Cardiac muscle cell (in vitro differentiated cells and primary cell): ENCODE measurements around the gene BMPR1A. TPM values are rescaled to one million over a fixed set of nuclear protein-coding genes. Genes with fewer than 3 reads are reported as not detected.

ENCODE experiments used
- DNase-seq, 2 donors: peaks; one replicate each; pipeline versions ENCODE4 v3.0.0 to v3.0.0-alpha.2; 2010 to 2017; ENCODE audit warnings: low read depth in 1 of 2, low spot score in 1 of 2
- H3K27ac ChIP-seq: fragments of 200-600 bp; sonication (generic); 2 replicates; pipeline ENCODE4 v1.5.1; 2016
- H3K27me3 ChIP-seq: fragments of 200-600 bp; sonication (generic); 2 replicates; pipeline ENCODE4 v1.6.0; 2016; ENCODE audit warnings: control low read depth
- H3K36me3 ChIP-seq: fragments of 200-600 bp; sonication (generic); 2 replicates; pipeline ENCODE4 v1.5.1; 2016; ENCODE audit warnings: control low read depth
- H3K4me1 ChIP-seq: fragments of 200-600 bp; sonication (generic); 2 replicates; pipeline ENCODE4 v1.8.1; 2017; ENCODE audit warnings: low read depth, mild to moderate bottlenecking, mixed run types
- H3K4me3 ChIP-seq: fragments of 200-600 bp; sonication (generic); 2 replicates; pipeline ENCODE4 v1.5.1; 2016; ENCODE audit warnings: mild to moderate bottlenecking
- H3K9me3 ChIP-seq: fragments of 200-600 bp; sonication (generic); 2 replicates; pipeline ENCODE4 v1.5.1; 2017; ENCODE audit warnings: low read depth, mild to moderate bottlenecking, control low read depth
- polyA plus RNA-seq: library from polyadenylated mRNA; unstranded; fragments of >200 nt; fragmentation: Nextera tagmentation; extraction: Ambion mirVana; gene quantifications from 2 replicates; pipeline ENCODE4 v1.2.1, GENCODE V29; 2016
- total RNA-seq: library from RNA; depleted of rRNA; stranded (reverse); fragments of >200 nt; gene quantifications from 2 replicates; pipeline ENCODE4 v1.2.3, GENCODE V29; 2016
- TF ChIP-seq, protein P1 (sequence below): IDR thresholded peaks from 2 replicates; pipeline ENCODE4 v1.5.1; 2012; ENCODE audit warnings: low read depth, mild to moderate bottlenecking, low read length

Gene BMPR1A
- total and polyA plus RNA-seq, 2 experiments from 2014 or later: 35.6 to 39.4 TPM

GRCh38 chr10:86790394-86790793 lies 34.0 kb downstream of the BMPR1A start:
- H3K4me1 ChIP-seq: peaks cover 31% of the 10 kb centered on the region
- no peaks in the 10 kb centered on the region for H3K9me3 ChIP-seq
- H3K36me3 ChIP-seq: no peaks in the 10 kb centered on the region
- TF ChIP-seq, protein P1, sequence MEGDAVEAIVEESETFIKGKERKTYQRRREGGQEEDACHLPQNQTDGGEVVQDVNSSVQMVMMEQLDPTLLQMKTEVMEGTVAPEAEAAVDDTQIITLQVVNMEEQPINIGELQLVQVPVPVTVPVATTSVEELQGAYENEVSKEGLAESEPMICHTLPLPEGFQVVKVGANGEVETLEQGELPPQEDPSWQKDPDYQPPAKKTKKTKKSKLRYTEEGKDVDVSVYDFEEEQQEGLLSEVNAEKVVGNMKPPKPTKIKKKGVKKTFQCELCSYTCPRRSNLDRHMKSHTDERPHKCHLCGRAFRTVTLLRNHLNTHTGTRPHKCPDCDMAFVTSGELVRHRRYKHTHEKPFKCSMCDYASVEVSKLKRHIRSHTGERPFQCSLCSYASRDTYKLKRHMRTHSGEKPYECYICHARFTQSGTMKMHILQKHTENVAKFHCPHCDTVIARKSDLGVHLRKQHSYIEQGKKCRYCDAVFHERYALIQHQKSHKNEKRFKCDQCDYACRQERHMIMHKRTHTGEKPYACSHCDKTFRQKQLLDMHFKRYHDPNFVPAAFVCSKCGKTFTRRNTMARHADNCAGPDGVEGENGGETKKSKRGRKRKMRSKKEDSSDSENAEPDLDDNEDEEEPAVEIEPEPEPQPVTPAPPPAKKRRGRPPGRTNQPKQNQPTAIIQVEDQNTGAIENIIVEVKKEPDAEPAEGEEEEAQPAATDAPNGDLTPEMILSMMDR: no peak
- H3K27ac ChIP-seq: no peak overlapping the region
- no peak for DNase-seq
- no peaks in the 10 kb centered on the region for H3K27me3 ChIP-seq
- no peak overlapping the region for H3K4me3 ChIP-seq

GRCh38 chr10:86792461-86793167 lies 36.2 kb downstream of the BMPR1A start:
- Histone ChIP-seq H3K9me3 (no peaks in the 10 kb centered on the region), H3K27ac (peak overlapping the region; percentile 55), H3K27me3 (no peaks in the 10 kb centered on the region), H3K4me3 (no peak overlapping the region), H3K4me1 (peaks cover 29% of the 10 kb centered on the region), H3K36me3 (no peaks in the 10 kb centered on the region)
- DNase-seq: no peak
- TF ChIP-seq, protein P1: no peak

GRCh38 chr10:86793696-86794095 lies 37.3 kb downstream of the BMPR1A start:
- no peak for DNase-seq
- peak overlapping the region; percentile 91 for H3K27ac ChIP-seq
- H3K4me3 ChIP-seq: no peak overlapping the region
- no peaks in the 10 kb centered on the region for H3K27me3 ChIP-seq
- no peaks in the 10 kb centered on the region for H3K36me3 ChIP-seq
- TF ChIP-seq, protein P1: no peak
- H3K4me1 ChIP-seq: peaks cover 37% of the 10 kb centered on the region
- no peaks in the 10 kb centered on the region for H3K9me3 ChIP-seq

DNA sequence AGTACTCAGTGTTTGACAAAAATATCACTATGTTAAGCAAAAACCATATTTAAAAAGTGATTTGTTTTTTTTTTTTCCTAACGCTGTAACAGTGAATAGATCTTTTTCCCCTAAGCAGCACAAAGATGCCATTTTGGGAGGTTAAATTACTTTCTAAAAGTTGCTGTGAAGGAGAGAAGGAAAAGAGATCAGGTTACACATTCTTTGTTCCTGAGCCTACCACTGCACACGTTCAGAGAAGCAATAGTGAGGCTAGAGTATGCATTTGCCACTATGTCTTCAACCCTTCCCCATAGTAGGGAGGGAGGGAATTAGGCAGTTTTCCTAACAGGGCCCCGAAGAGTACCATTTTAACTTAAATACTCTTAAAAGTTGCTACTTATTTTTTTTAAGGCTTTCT lies 38.9 kb downstream of the BMPR1A start:
- H3K36me3 ChIP-seq: no peaks in the 10 kb centered on the region
- peak overlapping the region; percentile 91 for H3K27ac ChIP-seq
- TF ChIP-seq, protein P1: no peak
- H3K27me3 ChIP-seq: no peaks in the 10 kb centered on the region
- DNase-seq: peak; percentile 79 to 87
- peaks cover 46% of the 10 kb centered on the region for H3K4me1 ChIP-seq
- H3K4me3 ChIP-seq: peak overlapping the region; percentile 3
- H3K9me3 ChIP-seq: no peaks in the 10 kb centered on the region

DNA sequence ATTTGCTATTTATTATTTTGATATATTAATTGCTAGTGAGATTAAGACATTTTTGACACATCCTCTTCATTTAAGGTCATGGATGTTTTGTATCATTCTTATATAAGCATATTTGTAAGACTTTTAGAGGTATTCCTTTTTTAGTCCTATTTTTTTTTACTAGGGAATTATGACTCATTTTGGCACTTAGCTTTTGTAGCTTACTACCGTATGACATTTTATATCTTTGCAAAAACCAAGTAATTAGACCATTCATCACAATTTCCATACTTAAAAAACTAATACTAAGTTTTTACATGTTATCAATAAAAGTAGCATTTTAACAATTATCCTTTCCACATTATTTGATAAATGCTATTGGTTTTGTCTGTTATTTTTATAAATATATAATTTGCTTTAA lies 41.6 kb downstream of the BMPR1A start:
- TF ChIP-seq, protein P1: no peak
- Histone ChIP-seq H3K4me3 (no peak overlapping the region), H3K9me3 (no peaks in the 10 kb centered on the region), H3K36me3 (no peaks in the 10 kb centered on the region), H3K27ac (no peak overlapping the region), H3K27me3 (no peaks in the 10 kb centered on the region), H3K4me1 (peaks cover 46% of the 10 kb centered on the region)
- no peak for DNase-seq
